GM18858 (cell line): ENCODE results near the gene ARHGEF28.

Experiments used
- ATAC-seq: cut with Tn5 transposase; IDR thresholded peaks from one replicate; pipeline ENCODE4 v1.9.1; 2021; ENCODE audit not compliant: unreplicated experiment

The ARHGEF28 gene

DNA sequence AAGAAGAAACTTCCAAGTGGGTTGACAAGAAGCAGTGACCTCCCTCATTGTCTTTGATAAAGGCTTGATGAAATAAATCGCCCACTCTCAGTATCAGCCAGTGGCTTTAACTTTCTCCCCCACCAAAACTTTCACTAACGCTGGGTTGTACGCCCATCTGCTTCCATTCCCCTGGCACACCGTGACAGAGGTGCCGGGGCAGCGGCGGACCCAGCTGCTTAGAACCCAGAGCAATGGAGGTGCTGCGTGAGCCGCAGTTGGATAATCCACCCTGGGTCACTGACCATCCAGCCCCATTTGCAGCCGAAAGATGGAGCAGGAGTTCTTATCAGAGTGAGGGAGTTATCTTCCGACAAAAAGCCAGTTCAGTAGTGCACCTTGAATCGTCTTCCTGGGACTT, 270.7 kb downstream of the ARHGEF28 start:
- ATAC-seq = no peak

DNA sequence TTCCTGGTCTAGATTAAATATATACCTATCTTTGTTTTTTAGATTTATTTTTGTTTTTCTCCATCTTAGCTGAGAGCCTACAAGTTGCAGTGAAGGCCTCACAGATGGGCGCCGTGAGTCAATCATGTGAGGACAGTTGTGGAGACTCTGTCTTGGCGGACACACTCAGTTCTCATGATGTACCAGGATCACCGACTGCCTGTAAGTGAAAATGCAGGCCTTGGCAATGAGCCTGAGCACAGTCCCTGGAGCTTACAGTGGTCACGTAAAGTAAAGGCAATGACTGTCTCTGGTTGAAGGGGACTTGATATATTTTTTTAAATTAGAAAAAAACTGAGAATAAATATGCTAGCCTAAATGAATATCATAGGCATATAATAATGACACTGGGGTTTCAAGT, 271.9 kb downstream of the ARHGEF28 start:
- ATAC-seq = no peak

GRCh38 chr5:73899055-73899454, 273.1 kb downstream of the ARHGEF28 start:
- ATAC-seq = peak; percentile 65

GRCh38 chr5:73899916-73900315, 273.9 kb downstream of the ARHGEF28 start:
- ATAC-seq = no peak

GRCh38 chr5:73900566-73900965, 274.6 kb downstream of the ARHGEF28 start:
- no peak for ATAC-seq

- no peak for ATAC-seq
Observed at GRCh38 chr5:73901043-73901442, 275.0 kb downstream of the ARHGEF28 start.

DNA sequence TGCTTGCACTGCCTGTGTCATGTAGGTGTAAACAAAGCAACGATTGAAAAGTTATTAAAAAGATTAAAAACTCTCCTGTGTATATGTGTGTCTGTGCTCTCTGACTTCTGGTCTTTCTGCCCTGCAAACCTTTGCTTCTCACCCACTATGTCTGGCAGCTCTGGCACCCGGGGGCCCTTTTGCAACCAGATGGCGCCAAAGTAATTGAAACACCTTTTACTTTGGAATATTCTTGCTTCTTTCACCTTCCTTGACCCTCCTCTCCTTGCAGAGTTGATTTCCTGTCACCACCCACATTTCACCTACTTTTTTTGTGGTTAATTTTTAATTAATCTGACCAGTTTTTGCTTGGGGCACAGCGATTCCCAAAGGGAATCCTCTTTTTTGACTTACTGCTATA, 275.5 kb downstream of the ARHGEF28 start:
- ATAC-seq = no peak

DNA sequence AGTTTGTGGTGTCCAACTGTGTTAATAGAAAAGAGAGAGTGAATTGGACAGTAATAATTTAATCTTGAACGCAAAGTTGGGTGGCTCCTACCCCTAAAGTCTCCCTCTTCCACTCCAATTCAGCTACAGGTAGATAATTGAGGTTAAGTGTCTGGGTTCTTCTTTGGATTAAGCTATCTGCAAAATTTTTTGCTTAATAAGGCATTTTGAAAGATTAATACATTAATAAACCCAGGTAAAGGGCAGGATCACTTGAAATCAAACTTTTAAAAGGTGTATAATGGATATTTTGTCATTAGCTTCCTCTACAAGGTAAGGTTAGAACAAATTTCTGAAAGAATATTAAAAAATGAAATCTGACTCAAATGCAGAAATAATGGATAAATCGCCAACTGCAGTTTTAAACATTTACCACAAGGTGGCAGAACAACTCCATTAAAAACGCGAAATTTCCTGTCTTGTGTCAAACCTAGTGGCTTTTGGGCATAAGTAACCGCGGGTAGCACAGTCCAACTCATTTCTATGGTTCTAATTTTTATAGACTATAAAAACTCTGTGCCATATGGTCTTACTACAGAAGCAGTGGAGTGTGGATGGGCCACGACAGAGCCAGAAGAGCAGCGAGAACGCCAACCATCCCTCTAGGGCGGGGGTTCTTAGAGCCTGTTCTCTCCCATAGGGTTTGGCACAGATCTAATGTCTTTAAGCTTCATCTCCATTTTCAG, 276.5 kb downstream of the ARHGEF28 start:
- ATAC-seq = no peak

DNA sequence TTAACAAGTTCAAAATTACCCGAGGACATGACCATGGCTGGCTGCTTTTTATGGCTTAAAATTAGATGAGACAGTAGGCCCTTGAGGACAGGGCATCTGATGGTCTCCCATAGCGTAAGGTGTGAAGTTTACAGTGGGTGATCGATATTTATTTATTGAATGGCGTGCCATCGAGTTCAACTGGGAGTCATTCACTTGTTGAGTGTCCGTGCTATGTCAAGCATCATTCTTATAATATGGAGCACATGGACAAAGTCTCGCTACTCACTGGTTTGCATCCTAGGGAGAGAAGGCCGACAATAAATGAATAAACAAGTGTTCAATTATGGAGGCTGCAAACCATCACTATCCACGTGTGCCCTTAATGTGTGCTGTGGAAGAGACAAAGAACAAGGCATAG, 277.2 kb downstream of the ARHGEF28 start:
- no peak for ATAC-seq

GRCh38 chr5:73906277-73906676, 280.3 kb downstream of the ARHGEF28 start:
- ATAC-seq = no peak

GRCh38 chr5:73907164-73907563, 281.2 kb downstream of the ARHGEF28 start:
- ATAC-seq = no peak

DNA sequence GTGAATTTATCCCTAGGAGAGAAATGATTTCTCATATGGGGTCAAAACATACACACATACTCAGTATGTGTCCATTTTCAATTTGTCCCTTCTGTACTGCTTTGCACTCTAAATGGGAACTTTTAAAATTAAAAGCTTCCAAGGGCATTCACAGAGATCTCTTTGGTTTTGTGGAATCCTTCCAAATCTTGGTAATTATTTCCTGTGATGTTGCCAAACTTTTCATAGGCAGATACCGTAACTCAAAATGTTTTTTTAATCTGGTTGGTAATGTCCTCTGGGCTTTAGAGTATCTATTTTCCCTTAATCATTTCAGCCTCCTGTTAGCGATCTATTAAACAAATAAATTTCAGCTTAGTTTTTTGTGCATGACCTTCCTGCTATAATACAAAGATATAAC, 282.4 kb downstream of the ARHGEF28 start:
- ATAC-seq = no peak

DNA sequence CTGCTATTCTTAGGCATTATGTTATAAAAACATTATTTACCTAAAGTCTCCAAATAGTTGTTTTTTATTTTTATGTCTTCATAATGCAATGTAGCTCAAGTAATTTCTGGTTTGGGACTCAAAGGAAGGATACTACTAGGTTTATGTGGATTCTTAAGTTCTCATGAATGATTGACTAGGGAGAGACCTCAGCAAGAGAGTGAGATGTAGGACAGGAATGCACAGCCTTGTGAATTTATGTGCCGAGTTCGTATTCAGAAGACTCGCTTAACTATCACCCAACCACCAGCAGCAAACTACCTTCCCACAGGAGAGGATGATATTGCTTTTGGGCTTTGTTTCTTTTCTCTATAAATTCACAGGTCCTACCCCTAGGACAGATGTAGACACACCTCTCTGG, 282.9 kb downstream of the ARHGEF28 start:
- no peak for ATAC-seq

DNA sequence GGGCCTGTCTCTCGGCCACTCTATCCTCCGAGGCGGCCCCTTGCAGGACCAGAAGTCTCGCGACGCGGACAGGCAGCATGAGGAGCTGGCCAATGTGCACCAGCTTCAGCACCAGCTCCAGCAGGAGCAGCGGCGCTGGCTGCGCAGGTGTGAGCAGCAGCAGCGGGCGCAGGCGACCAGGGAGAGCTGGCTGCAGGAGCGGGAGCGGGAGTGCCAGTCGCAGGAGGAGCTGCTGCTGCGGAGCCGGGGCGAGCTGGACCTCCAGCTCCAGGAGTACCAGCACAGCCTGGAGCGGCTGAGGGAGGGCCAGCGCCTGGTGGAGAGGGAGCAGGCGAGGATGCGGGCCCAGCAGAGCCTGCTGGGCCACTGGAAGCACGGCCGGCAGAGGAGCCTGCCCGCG, 283.5 kb downstream of the ARHGEF28 start:
- no peak for ATAC-seq

GRCh38 chr5:73911761-73912393, 285.9 kb downstream of the ARHGEF28 start:
- ATAC-seq = no peak

DNA sequence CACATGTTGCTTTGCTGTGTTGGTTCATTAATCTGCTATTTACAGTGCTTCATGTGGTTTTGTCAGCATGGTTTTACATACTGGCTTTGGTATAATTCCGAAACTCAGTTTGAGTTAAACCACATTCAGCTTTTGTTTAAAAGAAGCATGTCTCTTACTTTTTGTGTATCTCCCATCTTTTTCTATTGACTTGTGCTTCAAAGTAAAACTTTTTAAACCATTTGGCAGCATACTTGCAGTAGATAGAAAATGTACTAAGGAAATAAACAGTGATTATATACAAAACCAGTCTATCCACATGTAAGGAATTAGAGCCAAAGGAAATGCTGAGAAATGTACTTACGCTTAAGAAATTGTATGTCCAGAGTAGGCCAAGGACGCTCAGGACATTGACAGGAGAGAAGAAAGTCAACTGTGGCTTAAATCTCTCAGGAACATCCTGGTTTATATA, 286.9 kb downstream of the ARHGEF28 start:
- no peak for ATAC-seq

GRCh38 chr5:73913971-73914370, 288.0 kb downstream of the ARHGEF28 start:
- no peak for ATAC-seq

- no peak for ATAC-seq
Observed at GRCh38 chr5:73915345-73915744, 289.3 kb downstream of the ARHGEF28 start.

DNA sequence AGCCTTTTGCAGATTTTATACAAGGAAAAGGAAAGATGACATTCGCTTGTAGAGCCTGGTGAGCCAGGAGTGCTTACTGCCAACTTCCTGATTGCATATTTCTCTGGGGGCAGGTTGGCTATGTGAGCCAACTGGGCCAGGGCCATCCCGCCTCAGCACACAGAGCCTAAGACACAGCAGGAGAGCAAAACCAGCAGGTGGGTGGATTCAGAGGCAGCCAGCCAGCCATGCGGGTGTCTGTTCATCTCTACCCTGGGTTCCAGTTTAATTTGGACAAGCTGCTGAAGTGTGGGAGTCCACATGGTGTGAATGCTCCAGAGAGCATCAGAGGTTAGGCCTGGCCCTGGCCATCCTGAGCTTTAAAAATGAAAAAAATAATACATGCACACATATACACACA, 291.4 kb downstream of the ARHGEF28 start:
- ATAC-seq = no peak

- ATAC-seq = no peak
Observed at GRCh38 chr5:73917891-73918290, 291.9 kb downstream of the ARHGEF28 start.

- no peak for ATAC-seq
Observed at GRCh38 chr5:73918791-73919221, 292.8 kb downstream of the ARHGEF28 start.

DNA sequence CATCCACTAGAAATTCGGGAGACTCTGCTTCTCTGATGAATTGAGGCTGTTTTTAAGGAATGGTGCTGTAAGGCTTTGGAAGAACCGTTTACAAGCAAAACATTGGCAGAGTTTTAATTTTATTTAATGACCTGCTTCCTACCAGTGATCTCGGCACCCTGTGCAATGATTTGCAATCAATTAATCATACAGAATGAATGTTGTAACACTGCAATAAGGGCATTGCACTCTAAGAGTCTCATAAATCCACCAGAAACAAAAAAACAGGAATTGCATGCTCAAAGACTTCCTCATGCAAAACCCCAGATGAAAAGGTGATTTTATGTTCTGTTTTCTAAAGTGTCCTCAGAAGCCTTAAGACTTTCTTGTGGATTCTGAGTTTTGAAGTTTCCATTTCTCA, 295.7 kb downstream of the ARHGEF28 start:
- no peak for ATAC-seq

DNA sequence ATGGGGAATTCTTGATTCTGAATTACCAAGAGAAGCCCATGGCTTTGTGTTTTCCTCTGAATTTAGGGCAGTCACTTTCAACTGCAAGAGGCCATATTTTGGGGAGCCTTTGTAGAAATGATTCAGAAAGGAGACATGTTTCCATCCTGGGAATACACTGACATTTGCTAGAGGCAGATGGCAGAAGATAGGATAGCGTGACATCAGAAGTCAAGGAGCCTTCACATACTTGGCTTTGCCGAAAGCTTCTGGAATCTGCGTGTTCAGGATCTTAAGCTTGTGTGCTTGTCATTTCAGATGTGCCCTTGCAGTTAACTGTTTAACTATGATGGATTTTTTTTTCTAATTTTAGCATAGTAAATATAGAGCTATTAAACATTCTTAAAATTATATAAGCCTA, 296.2 kb downstream of the ARHGEF28 start:
- no peak for ATAC-seq
